HG03025 (cell line): ENCODE measurements around the gene KCNMA1.

ENCODE experiments used
- ATAC-seq: cut with Tn5 transposase; IDR thresholded peaks from one replicate; pipeline ENCODE4 v1.9.1; 2021; ENCODE audit warnings: mild to moderate bottlenecking, moderate library complexity; ENCODE audit not compliant: unreplicated experiment, low FRiP score

The KCNMA1 gene

DNA sequence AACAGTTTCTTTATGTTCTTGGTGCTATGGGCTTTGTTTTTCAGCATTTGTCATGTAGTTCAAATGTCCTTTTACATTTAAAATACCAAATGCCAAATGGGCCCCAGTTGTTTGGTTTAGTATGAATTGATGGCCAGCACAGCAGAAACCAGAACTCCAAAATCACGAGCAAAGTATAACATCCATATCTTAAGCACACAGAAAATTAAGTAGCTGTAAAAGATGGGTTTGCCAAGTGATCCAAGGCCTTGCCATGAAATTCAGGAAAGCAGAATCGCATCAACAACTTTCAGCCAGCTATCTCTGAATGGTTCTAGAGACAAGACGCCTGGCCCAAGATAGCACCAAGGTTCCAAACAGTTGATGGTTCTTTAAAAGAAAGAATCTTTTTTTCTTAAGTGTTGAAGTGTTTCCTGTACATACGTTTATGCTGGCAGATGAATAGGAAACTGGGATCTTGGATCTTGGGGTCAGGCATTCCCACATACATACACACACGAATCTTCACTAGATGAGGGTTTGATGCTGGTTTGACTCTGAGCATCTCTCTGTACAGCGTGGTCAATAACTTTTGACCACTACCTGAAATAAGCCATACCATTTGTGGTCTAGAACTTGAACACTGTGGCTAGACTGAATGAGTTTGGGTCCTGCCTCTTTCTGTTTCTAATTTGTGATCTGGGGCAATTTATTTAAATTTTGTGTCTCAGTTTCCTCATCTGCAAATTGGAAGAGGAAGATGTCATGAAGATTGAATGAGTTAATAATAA, 711.8 kb downstream of the KCNMA1 start:
- no peak for ATAC-seq

GRCh38 chr10:76922666-76923065, 714.9 kb downstream of the KCNMA1 start:
- no peak for ATAC-seq

GRCh38 chr10:76921383-76922010, 716.1 kb downstream of the KCNMA1 start:
- no peak for ATAC-seq

DNA sequence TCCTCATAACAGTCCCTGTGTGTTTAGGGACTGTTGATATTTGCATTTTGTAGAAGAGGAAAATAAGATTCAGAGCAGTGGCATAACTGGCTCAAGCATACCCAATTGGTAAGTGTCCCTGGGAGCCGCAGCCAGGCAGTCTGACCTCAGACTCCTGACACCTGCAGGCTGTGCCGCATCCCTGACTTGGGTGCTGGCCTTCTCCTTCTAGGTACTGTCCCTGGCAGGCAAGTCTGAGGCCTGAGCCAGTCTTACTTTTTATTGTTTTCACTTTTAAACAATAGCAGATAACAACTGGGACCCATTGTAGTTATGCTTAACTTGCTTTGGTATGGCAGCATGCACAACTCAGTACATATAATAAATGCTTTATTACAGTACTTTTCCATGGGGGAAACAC, 717.0 kb downstream of the KCNMA1 start:
- ATAC-seq, result no peak

DNA sequence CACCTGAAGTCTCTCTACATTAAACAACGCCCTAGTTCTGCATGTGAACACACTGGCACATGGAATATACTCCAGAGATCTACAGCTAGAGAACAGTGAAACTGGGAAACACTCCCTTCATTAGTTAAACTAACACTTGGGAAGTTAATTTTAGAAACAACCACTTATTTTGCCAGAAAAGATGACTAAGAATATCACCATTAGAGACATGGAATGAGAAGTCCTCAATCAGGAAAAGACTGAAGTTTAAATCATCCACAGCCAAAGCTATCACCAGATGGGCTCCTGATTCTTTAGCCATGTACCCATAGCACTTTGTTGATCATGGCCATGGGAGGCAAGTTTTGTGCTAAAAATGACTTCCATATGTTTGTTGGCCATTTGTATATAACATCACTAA, 719.5 kb downstream of the KCNMA1 start:
- ATAC-seq, result no peak

- ATAC-seq, result no peak
These were observed 720.5 kb downstream of the KCNMA1 start for GRCh38 chr10:76917071-76917470.

- ATAC-seq, result no peak
These were observed 721.1 kb downstream of the KCNMA1 start for GRCh38 chr10:76916536-76916935.

GRCh38 chr10:76915316-76915715, 722.3 kb downstream of the KCNMA1 start:
- no peak for ATAC-seq

GRCh38 chr10:76911184-76911583, 726.4 kb downstream of the KCNMA1 start:
- ATAC-seq, result no peak

DNA sequence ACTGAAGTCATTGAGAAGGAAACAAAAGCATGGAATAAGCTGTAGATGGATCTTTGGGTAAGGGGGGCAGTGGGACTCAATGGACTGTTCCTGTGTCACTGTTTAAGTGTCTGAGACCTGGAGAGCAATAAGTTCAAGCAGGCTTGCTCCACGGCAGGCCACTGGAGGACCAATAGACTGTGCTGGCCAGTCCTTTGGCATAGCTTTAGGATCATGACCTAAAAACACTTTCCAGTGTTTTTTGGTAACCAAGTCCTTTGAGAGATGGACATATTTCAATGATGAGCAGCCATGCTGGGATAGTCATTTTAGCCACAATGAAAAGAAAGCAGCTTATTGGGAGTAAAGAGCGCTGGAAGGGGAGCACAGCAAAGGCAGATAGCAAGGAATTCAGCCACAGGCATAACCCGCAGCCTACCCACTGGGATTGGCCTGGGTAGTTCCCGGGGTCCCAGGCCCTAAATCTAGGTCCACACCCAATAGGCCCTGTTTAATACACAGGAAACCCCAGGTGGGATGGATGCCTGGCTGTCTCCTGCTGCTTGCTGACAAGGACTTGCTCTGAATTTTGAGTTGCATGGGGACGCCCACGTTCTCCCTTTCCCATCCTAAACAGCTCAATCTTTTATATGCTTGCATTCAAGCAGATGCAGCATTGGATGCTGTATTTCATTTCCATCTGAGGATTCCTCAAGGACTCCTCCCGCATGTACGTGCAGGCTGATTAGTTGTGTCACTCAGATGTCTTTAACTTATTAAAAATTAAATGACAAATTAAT, 727.2 kb downstream of the KCNMA1 start:
- ATAC-seq, result no peak

GRCh38 chr10:76906256-76906655, 731.4 kb downstream of the KCNMA1 start:
- no peak for ATAC-seq

GRCh38 chr10:76905251-76905650, 732.4 kb downstream of the KCNMA1 start:
- ATAC-seq, result no peak

- no peak for ATAC-seq
These were observed 734.1 kb downstream of the KCNMA1 start for GRCh38 chr10:76903387-76903945.

GRCh38 chr10:76902949-76903348, 734.7 kb downstream of the KCNMA1 start:
- ATAC-seq, result no peak

DNA sequence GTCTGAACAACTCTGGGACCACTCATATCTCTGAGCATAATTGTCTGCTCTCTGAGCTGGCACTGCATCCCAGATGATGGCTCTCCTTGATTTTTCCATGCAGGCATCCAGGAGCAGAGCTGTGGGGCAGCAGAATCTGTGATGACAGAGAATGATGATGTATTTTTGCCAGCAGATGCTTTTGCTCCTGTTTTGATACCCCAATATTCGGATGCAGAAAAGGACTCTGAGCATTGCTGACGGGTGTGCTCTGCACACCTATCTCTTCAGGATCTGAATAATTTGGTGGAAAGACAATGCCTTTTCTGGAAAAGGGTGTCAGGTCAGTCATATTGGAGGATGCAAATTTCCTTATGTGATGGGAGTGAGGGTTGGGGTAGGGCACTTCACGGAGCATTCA, 735.9 kb downstream of the KCNMA1 start:
- no peak for ATAC-seq

- no peak for ATAC-seq
These were observed 738.1 kb downstream of the KCNMA1 start for GRCh38 chr10:76899490-76899889.

DNA sequence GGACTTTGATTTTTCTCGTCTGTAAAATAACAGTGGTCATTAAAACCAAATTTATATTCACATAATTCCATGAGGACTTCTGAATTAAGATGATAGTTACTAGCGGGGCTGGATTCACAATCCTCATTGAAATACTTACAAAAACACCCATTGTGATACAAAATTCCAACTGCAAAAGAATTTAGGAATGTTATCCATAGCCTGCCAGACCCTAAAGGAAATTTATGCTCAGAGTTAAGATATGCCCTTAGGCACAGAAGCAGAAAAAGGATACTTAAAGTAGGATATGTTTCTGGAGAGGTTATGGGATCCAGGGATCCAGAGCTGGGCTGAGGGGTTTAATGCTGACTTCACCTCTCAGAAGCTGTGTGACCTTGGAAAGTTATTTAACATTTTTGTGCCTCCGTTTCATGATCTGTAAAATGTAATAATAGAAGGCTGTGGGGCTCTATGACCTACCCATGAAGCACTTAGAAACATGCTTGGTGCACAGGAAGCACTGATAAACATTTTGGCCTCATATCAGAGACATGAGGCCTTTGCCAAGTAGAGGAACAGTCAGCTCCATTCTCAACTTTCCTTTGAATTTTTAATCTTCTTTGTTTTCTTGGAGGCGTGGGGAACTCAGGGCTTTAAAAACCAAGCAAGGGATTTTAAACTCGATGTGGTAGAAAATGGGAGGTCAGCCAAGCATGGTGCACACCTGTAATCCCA, 744.7 kb downstream of the KCNMA1 start:
- ATAC-seq, result no peak

- no peak for ATAC-seq
These were observed 750.2 kb downstream of the KCNMA1 start for GRCh38 chr10:76887223-76888010.

GRCh38 chr10:76885816-76886215, 751.8 kb downstream of the KCNMA1 start:
- no peak for ATAC-seq
